CD14-positive monocyte (primary cell): Measurements from ENCODE around the gene ITGAX. TPM values are rescaled to one million over a fixed set of nuclear protein-coding genes. Genes with fewer than 3 reads are reported as not detected.

Experiments used
- DNase-seq, 3 donors: peaks; one replicate each; pipeline ENCODE4 v3.0.0-alpha.2; 2011 to 2022
- H2AFZ ChIP-seq: 2 replicates; pipeline ENCODE4 v1.6.0; 2012; ENCODE audit warnings: mild to moderate bottlenecking, low read depth, low read length, inconsistent platforms; ENCODE audit not compliant: insufficient read depth, poor library complexity, severe bottlenecking
- H3K27ac ChIP-seq, 2 donors: 1 replicate in 1 of 2; 2 replicates in 1 of 2; pipeline ENCODE4 v1.5.1; 2012 to 2013; ENCODE audit warnings: low read length in 2 of 2, control low read depth in 1 of 2, inconsistent platforms in 1 of 2, low read depth in 1 of 2, mild to moderate bottlenecking in 1 of 2
- H3K27me3 ChIP-seq, 2 donors: one replicate each; pipeline versions ENCODE4 v1.6.0 to v1.6.1; 2011 to 2013; ENCODE audit warnings: low read length in 2 of 2; ENCODE audit not compliant: control insufficient read depth in 2 of 2, insufficient read depth in 2 of 2
- H3K36me3 ChIP-seq, 2 donors: replicated peaks in 1 of 2; 1 replicate in 1 of 2; 2 replicates in 1 of 2; pipeline versions ENCODE4 v1.5.1 to v1.6.1; 2012 to 2013; ENCODE audit warnings: low read length in 2 of 2, control low read depth in 1 of 2, inconsistent platforms in 1 of 2, mild to moderate bottlenecking in 1 of 2; ENCODE audit not compliant: insufficient read depth in 2 of 2, control insufficient read depth in 1 of 2
- H3K4me1 ChIP-seq, 2 donors: 1 replicate in 1 of 2; 2 replicates in 1 of 2; pipeline versions ENCODE4 v1.5.1 to v1.6.1; 2012 to 2013; ENCODE audit warnings: low read length in 2 of 2, control low read depth in 1 of 2, inconsistent platforms in 1 of 2, mild to moderate bottlenecking in 1 of 2, moderate library complexity in 1 of 2; ENCODE audit not compliant: insufficient read depth in 2 of 2, control insufficient read depth in 1 of 2
- H3K4me2 ChIP-seq: replicated peaks from 2 replicates; pipeline ENCODE3; 2012; ENCODE audit warnings: low read length, moderate library complexity, mild to moderate bottlenecking; ENCODE audit not compliant: poor library complexity, severe bottlenecking; ENCODE audit errors: extremely low read depth
- H3K4me3 ChIP-seq, 3 experiments: fragments of 200-600 bp in 1 of 3; sonication (generic) in 1 of 3; replicated peaks in 1 of 3; 1 replicate in 2 of 3; 2 replicates in 1 of 3; pipeline ENCODE4 v1.5.1; 2011 to 2013; ENCODE audit warnings: low read length in 3 of 3, mild to moderate bottlenecking in 3 of 3, control low read depth in 2 of 3, low read depth in 2 of 3, inconsistent platforms in 1 of 3, moderate library complexity in 1 of 3
- H3K79me2 ChIP-seq: 2 replicates; pipeline ENCODE4 v1.6.0; 2012; ENCODE audit warnings: mild to moderate bottlenecking, control low read depth, inconsistent platforms, low read length, moderate library complexity; ENCODE audit not compliant: insufficient read depth
- H3K9ac ChIP-seq: 2 replicates; pipeline ENCODE4 v1.6.0; 2017; ENCODE audit warnings: low read length, mild to moderate bottlenecking; ENCODE audit not compliant: insufficient read depth, poor library complexity, severe bottlenecking
- H3K9me3 ChIP-seq, 2 donors: replicated peaks in 1 of 2; 1 replicate in 1 of 2; 2 replicates in 1 of 2; pipeline versions ENCODE4 v1.5.1 to v1.6.1; 2012 to 2013; ENCODE audit warnings: low read length in 2 of 2, control low read depth in 1 of 2; ENCODE audit not compliant: control insufficient read depth in 1 of 2, insufficient read depth in 1 of 2
- H4K20me1 ChIP-seq: 2 replicates; pipeline ENCODE4 v1.6.0; 2012; ENCODE audit warnings: mild to moderate bottlenecking, low read length, control low read depth, moderate library complexity; ENCODE audit not compliant: insufficient read depth
- H3K27ac Mint-ChIP-seq, 7 donors: one replicate each; pipeline ENCODE4 v1.8.0; 2020; ENCODE audit warnings: mild to moderate bottlenecking in 7 of 7, mixed read lengths in 7 of 7, moderate library complexity in 6 of 7, inconsistent platforms in 2 of 7
- H3K27me3 Mint-ChIP-seq, 3 donors: one replicate each; pipeline ENCODE4 v1.8.0; 2021 to 2022; ENCODE audit warnings: low read depth in 3 of 3, mild to moderate bottlenecking in 3 of 3, mixed read lengths in 3 of 3, moderate library complexity in 3 of 3, inconsistent platforms in 1 of 3
- H3K36me3 Mint-ChIP-seq, 2 donors: one replicate each; pipeline ENCODE4 v1.8.0; 2020; ENCODE audit warnings: mixed read lengths in 2 of 2, inconsistent platforms in 1 of 2, mild to moderate bottlenecking in 1 of 2
- H3K4me1 Mint-ChIP-seq: one replicate; pipeline ENCODE4 v1.8.0; 2020; ENCODE audit warnings: mild to moderate bottlenecking, mixed read lengths
- H3K4me3 Mint-ChIP-seq, 2 donors: one replicate each; pipeline ENCODE4 v1.8.0; 2020; ENCODE audit warnings: mild to moderate bottlenecking in 2 of 2, mixed read lengths in 2 of 2, moderate library complexity in 1 of 2
- H3K9me3 Mint-ChIP-seq, 7 donors: one replicate each; pipeline ENCODE4 v1.8.0; 2020 to 2022; ENCODE audit warnings: mixed read lengths in 7 of 7, mild to moderate bottlenecking in 6 of 7, moderate library complexity in 6 of 7, inconsistent platforms in 2 of 7
- WGBS: methylation state at CpG from one replicate; pipeline ENCODE4 v1.1.5; 2013; ENCODE audit warnings: missing lambda C conversion rate; ENCODE audit not compliant: insufficient coverage; 5-methylcytosine and 5-hydroxymethylcytosine counted together
- intact Hi-C, 2 donors: fragments of 100-400 bp; cut with micrococcal nuclease; formaldehyde crosslinking; loops; one replicate each; pipeline versions ENCODE4 v1.15.0 to v1.15.1; 2023
- polyA plus RNA-seq, 3 donors: library from polyadenylated mRNA; depleted of rRNA in 1 of 3; unstranded in 2 of 3; stranded (reverse) in 1 of 3; fragments of 300-500 nt in 2 of 3; fragments of >200 nt in 1 of 3; fragmentation: Illumina TruSeq in 2 of 3; gene quantifications; 1 replicate in 2 of 3; 2 replicates in 1 of 3; pipeline ENCODE4 v1.2.3, GENCODE V29; 2012 to 2021
- TF ChIP-seq, protein P1 (sequence below): fragments of 200-600 bp; IDR thresholded peaks from one replicate; pipeline ENCODE4 v1.8.0; 2022; ENCODE audit warnings: antibody characterized with exemption, mild to moderate bottlenecking

Gene ITGAX
- polyA plus RNA-seq, 3 donors, result 40.7 to 710 (median 71.3) TPM

DNA sequence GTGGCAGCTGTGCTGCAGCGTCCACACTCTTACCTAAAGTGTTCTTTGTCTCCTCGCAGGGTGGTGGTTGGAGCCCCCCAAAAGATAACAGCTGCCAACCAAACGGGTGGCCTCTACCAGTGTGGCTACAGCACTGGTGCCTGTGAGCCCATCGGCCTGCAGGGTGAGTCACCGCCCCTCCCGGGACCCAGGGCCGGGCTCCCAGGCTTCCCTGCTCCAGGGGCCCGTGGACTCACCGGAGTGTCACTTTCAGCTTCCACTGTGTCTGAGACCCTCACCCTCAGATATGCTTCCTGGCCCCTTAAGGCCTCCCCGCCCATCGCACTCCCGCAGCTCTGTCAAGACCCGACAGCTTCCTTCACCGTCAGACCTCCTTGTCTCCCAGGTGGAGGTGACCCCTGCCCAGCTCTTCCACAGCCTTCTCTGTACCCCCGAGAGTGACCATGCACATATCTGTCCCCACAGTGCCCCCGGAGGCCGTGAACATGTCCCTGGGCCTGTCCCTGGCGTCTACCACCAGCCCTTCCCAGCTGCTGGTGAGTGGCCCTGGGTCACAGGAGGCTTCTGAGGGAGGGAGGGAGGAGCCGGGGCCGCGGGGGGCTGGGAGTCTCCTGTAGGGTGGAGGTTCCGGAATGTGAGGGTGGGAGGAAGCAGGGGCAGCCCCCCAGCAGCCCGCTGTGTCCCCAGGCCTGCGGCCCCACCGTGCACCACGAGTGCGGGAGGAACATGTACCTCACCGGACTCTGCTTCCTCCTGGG, 1.8 kb downstream of the ITGAX start:
- peak overlapping the region; percentile 67 to 93 (median 75) for H3K4me3 ChIP-seq
- H4K20me1 ChIP-seq, result peaks cover 68% of the 10 kb centered on the region
- TF ChIP-seq, protein P1, sequence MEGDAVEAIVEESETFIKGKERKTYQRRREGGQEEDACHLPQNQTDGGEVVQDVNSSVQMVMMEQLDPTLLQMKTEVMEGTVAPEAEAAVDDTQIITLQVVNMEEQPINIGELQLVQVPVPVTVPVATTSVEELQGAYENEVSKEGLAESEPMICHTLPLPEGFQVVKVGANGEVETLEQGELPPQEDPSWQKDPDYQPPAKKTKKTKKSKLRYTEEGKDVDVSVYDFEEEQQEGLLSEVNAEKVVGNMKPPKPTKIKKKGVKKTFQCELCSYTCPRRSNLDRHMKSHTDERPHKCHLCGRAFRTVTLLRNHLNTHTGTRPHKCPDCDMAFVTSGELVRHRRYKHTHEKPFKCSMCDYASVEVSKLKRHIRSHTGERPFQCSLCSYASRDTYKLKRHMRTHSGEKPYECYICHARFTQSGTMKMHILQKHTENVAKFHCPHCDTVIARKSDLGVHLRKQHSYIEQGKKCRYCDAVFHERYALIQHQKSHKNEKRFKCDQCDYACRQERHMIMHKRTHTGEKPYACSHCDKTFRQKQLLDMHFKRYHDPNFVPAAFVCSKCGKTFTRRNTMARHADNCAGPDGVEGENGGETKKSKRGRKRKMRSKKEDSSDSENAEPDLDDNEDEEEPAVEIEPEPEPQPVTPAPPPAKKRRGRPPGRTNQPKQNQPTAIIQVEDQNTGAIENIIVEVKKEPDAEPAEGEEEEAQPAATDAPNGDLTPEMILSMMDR, result no peak
- DNase-seq, result peak in 2 of 3 donors; percentile 51 to 65
- H3K27ac Mint-ChIP-seq, result peak overlapping the region; percentile 99 to 100 (median 100)
- H3K27me3 ChIP-seq, result no peaks in the 10 kb centered on the region
- H3K4me1 Mint-ChIP-seq, result peaks cover 80% of the 10 kb centered on the region
- H3K4me2 ChIP-seq, result peak overlapping the region; percentile 99
- H3K9me3 Mint-ChIP-seq, result peaks cover 0 to 3% (median 1%) of the 10 kb centered on the region in 7 donors
- intact Hi-C loops, result loop anchor here in 1 of 2 donors (5.0 kb wide), 2 partner anchors 174 to 239 kb away; partner anchors contain the start of genes FUS and KAT8
- H2AFZ ChIP-seq, result no peak overlapping the region
- H3K79me2 ChIP-seq, result peaks cover 30% of the 10 kb centered on the region
- H3K36me3 Mint-ChIP-seq, result peaks cover 49 to 71% of the 10 kb centered on the region in 2 donors
- peak overlapping the region; percentile 97 to 100 for H3K4me3 Mint-ChIP-seq
- H3K9ac ChIP-seq, result peak overlapping the region; percentile 92
- H3K27ac ChIP-seq, result peak overlapping the region; percentile 99
- peaks cover 14 to 15% of the 10 kb centered on the region in 2 donors for H3K36me3 ChIP-seq
- 36% methylated on average over 23 of the region's 28 CpGs for WGBS
- H3K27me3 Mint-ChIP-seq, result peaks cover 0 to 6% (median 3%) of the 10 kb centered on the region in 3 donors
- peaks cover 83 to 89% of the 10 kb centered on the region in 2 donors for H3K4me1 ChIP-seq
- H3K9me3 ChIP-seq, result no peaks in the 10 kb centered on the region

DNA sequence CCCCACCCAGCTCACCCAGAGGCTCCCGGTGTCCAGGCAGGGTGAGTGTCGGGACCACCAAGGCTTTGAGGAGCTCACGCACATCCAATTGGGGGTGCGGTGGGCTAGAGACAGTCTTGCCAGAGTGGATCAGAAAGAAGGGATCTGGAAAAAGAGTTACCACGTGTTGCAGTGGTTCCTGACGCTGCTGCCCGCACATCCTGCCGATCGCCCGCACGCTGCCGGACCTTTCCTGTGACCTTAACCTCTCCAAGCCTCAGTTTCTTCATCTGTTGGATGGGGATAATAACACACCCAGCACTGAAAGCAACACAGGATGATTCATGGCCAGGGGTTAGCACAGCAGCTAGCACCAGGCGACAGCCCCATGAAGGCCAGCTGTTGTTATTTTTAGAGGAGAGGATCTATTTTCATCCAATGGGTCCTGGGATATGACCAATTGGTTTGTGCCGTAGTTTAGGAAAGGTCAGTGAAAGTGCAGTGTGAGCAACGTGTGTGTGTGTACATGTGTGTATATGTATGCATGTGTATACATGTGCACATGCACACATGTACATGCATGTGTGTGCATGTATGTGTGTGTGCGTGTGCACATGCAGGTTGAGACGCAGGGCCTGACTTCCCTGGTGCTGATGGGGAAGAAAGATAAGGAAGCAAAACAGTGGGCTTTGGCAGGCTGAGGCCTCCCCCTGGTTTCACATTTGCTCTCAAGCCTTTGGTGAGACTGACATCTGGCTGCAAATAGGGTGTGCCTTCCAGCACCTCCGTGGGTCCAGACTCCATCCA, 2.5 kb downstream of the ITGAX start:
- peak; percentile 57 to 74 (median 67) for DNase-seq
- peak overlapping the region; percentile 99 for H3K4me2 ChIP-seq
- H3K36me3 ChIP-seq, result peaks cover 18% of the 10 kb centered on the region in 2 donors
- intact Hi-C loops, result loop anchor here in 1 of 2 donors (5.0 kb wide), 2 partner anchors 175 to 240 kb away; partner anchors contain the start of genes FUS and KAT8
- H3K27ac ChIP-seq, result peak overlapping the region; percentile 99
- H3K4me1 Mint-ChIP-seq, result peaks cover 74% of the 10 kb centered on the region
- no peak overlapping the region for H2AFZ ChIP-seq
- peak overlapping the region; percentile 99 to 100 (median 100) for H3K27ac Mint-ChIP-seq
- H3K4me3 Mint-ChIP-seq, result peak overlapping the region; percentile 97 to 100
- H3K4me3 ChIP-seq, result peak overlapping the region; percentile 67 to 93 (median 75)
- H3K9ac ChIP-seq, result peak overlapping the region; percentile 92
- 26% methylated on average over 14 of the region's 18 CpGs for WGBS
- H3K9me3 Mint-ChIP-seq, result peaks cover 0 to 3% (median 1%) of the 10 kb centered on the region in 7 donors
- H4K20me1 ChIP-seq, result peaks cover 74% of the 10 kb centered on the region
- H3K4me1 ChIP-seq, result peaks cover 75 to 82% of the 10 kb centered on the region in 2 donors
- no peaks in the 10 kb centered on the region for H3K27me3 ChIP-seq
- H3K36me3 Mint-ChIP-seq, result peaks cover 51 to 77% of the 10 kb centered on the region in 2 donors
- no peaks in the 10 kb centered on the region for H3K9me3 ChIP-seq
- peaks cover 30% of the 10 kb centered on the region for H3K79me2 ChIP-seq
- TF ChIP-seq, protein P1, result no peak
- H3K27me3 Mint-ChIP-seq, result peaks cover 0 to 3% (median 1%) of the 10 kb centered on the region in 3 donors
